Mammary epithelial cell (primary cell): Measurements from ENCODE around the gene HERC5.

ENCODE experiments used
- CTCF ChIP-seq, 2 donors: IDR thresholded peaks in 1 of 2; conservative IDR thresholded peaks in 1 of 2; 2 replicates each; pipeline ENCODE4 v1.5.1; 2011 to 2012; ENCODE audit warnings: inconsistent platforms in 2 of 2, low read length in 2 of 2, mild to moderate bottlenecking in 2 of 2, control low read depth in 1 of 2, low read depth in 1 of 2; ENCODE audit not compliant: insufficient read depth in 1 of 2; ENCODE audit errors: extremely low read depth in 1 of 2
- EZH2 ChIP-seq: IDR thresholded peaks from 2 replicates; pipeline ENCODE4 v1.6.1; 2012; ENCODE audit warnings: low read length, inconsistent platforms, borderline replicate concordance

DNA sequence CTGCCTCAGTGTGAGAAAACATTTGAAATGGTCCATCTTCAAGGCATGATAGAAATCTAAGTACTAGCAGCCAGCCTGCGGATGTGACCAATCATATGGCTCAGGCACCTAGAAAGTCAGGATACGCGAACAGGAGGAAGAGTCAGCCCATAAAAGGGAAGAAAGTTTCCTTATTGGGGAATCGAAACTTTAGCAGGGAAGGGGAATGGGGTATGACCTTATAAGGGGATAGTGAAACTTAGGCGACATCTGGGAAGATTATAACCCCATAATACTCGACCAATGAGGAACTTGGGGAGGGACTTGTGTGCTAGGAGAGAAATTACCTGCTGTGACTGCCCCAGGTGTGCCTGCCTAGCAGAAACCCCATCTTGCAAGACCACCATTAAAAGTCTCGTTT lies 92.9 kb downstream of the HERC5 start:
- TF ChIP-seq EZH2 (no peak), CTCF (conservative IDR thresholded peaks at IDR 0.05 in 1 of 2, IDR thresholded peaks at IDR 0.05 in 1 of 2; ENCODE audit: extremely low read depth in 1 of 2, insufficient read depth in 1 of 2, low read depth in 1 of 2, low read length in 2 of 2) (no peak)
